HepG2 (cell line): ENCODE data around the gene OPRL1. TPM values are rescaled to one million over a fixed set of nuclear protein-coding genes. Genes with fewer than 3 reads are reported as not detected.

Source experiments
- ATAC-seq: fragments of 200-7000 bp; cut with Tn5 transposase; 3 replicates; pipeline ENCODE4 v1.9.1; 2020; ENCODE audit warnings: mild to moderate bottlenecking, moderate library complexity
- BruUV-seq: library from RNA; stranded (reverse); fragments of 400-500 nt; replicated peaks from 2 replicates; lab custom pipeline; 2021; lab: Mats Ljungman, UMichigan
- CTCF ChIA-PET: fragments of 300-600 bp; formaldehyde crosslinking; extraction: SDS; loops from one replicate; lab custom pipeline; 2021; ENCODE audit warnings: low total read pairs, inconsistent platforms, low intra/inter-chr PET ratio; lab: Yijun Ruan, JAX
- POLR2A ChIA-PET: fragments of 350-600 bp; sonication (Branson Sonifier 250); formaldehyde crosslinking; loops from one replicate; lab custom pipeline; 2020; ENCODE audit warnings: antibody characterized with exemption, inconsistent platforms; lab: Yijun Ruan, JAX
- DNase-seq: peaks from one replicate; pipeline ENCODE4 v3.0.0-alpha.2; 2015; ENCODE audit warnings: low spot score
- FAIRE-seq: peaks from 3 replicates; lab custom pipeline; 2011; peaks lifted over from hg19 to GRCh38; lab: Jason Lieb, UNC
- H2AFZ ChIP-seq: one replicate; pipeline ENCODE4 v1.6.1; 2011; ENCODE audit warnings: low read length, inconsistent platforms
- H3K27ac ChIP-seq: fragments of 300-600 bp; 3 replicates; pipeline ENCODE4 v1.8.0; 2011; ENCODE audit warnings: mixed run types, mild to moderate bottlenecking, mixed read lengths, low read length, inconsistent platforms; ENCODE audit not compliant: insufficient read depth; ENCODE audit errors: extremely low read length
- H3K27me3 ChIP-seq, 2 experiments: fragments of 200-600 bp in 1 of 2; 2 replicates in 1 of 2; 3 replicates in 1 of 2; pipeline versions ENCODE4 v1.6.0 to v1.8.0; 2011; ENCODE audit warnings: low read length in 2 of 2, mild to moderate bottlenecking in 2 of 2, moderate library complexity in 2 of 2, inconsistent platforms in 1 of 2; ENCODE audit not compliant: insufficient read depth in 2 of 2, control insufficient read depth in 1 of 2
- H3K36me3 ChIP-seq, 2 experiments: fragments of 200-600 bp in 1 of 2; replicated peaks in 1 of 2; 2 replicates in 1 of 2; 3 replicates in 1 of 2; pipeline versions ENCODE4 v1.5.1 to v1.8.0; 2011; ENCODE audit warnings: low read length in 2 of 2, inconsistent platforms in 1 of 2; ENCODE audit not compliant: insufficient read depth in 2 of 2, control insufficient read depth in 1 of 2
- H3K4me1 ChIP-seq: 2 replicates; pipeline ENCODE4 v1.5.1; 2012; ENCODE audit warnings: low read length, inconsistent platforms; ENCODE audit not compliant: insufficient read depth
- H3K4me2 ChIP-seq: 2 replicates; pipeline ENCODE4 v1.6.0; 2011; ENCODE audit warnings: low read depth, low read length, inconsistent platforms
- H3K4me3 ChIP-seq, 3 experiments: fragments of 200-600 bp in 1 of 3; sonication (generic), shearing (Covaris generic) in 1 of 3; replicated peaks in 1 of 3; 2 replicates each; pipeline ENCODE4 v1.5.1; 2011 to 2016; ENCODE audit warnings: low read length in 3 of 3, inconsistent platforms in 2 of 3, low read depth in 2 of 3, mild to moderate bottlenecking in 2 of 3, control low read depth in 1 of 3, mixed read lengths in 1 of 3; ENCODE audit not compliant: insufficient read depth in 1 of 3
- H3K79me2 ChIP-seq: one replicate; pipeline ENCODE4 v1.6.1; 2011; ENCODE audit warnings: low read length, inconsistent platforms; ENCODE audit not compliant: insufficient read depth
- H3K9ac ChIP-seq: 2 replicates; pipeline ENCODE4 v1.6.0; 2011; ENCODE audit warnings: mild to moderate bottlenecking, low read depth, low read length, inconsistent platforms; ENCODE audit not compliant: insufficient read depth
- H3K9me3 ChIP-seq: 2 replicates; pipeline ENCODE4 v1.5.1; 2012; ENCODE audit warnings: mild to moderate bottlenecking, low read length
- H4K20me1 ChIP-seq: 2 replicates; pipeline ENCODE4 v1.6.0; 2011; ENCODE audit warnings: inconsistent platforms, mild to moderate bottlenecking, low read length, moderate library complexity; ENCODE audit not compliant: insufficient read depth
- HOXA5 ChIP-seq: sonication (generic); formaldehyde crosslinking; IDR thresholded peaks from 2 replicates; pipeline ENCODE4 v1.4.0; 2020; ENCODE audit warnings: missing genetic modification reagents
- IRF9 ChIP-seq: sonication (generic); formaldehyde crosslinking; IDR thresholded peaks from 2 replicates; pipeline ENCODE4 v1.8.0; 2022; ENCODE audit warnings: missing genetic modification reagents, mild to moderate bottlenecking, borderline replicate concordance
- MYNN ChIP-seq: sonication (generic); formaldehyde crosslinking; IDR thresholded peaks from 2 replicates; pipeline ENCODE4 v1.4.0; 2020; ENCODE audit warnings: mild to moderate bottlenecking, low read depth, missing genetic modification reagents
- RAD21 ChIP-seq: fragments of 450-650 bp; formaldehyde crosslinking; IDR thresholded peaks from 2 replicates; pipeline ENCODE4 v1.5.0; 2020; ENCODE audit warnings: mild to moderate bottlenecking
- STAT6 ChIP-seq: sonication (generic); formaldehyde crosslinking; IDR thresholded peaks from 2 replicates; pipeline ENCODE4 v1.4.0; 2020; ENCODE audit warnings: missing genetic modification reagents, mild to moderate bottlenecking, borderline replicate concordance
- U2AF1 ChIP-seq: fragments of 200-400 bp; formaldehyde crosslinking; optimal IDR thresholded peaks from 2 replicates; pipeline ENCODE3; 2017; ENCODE audit warnings: mild to moderate bottlenecking, low read depth, low read length
- ZBTB20 ChIP-seq: sonication (generic); formaldehyde crosslinking; IDR thresholded peaks from 2 replicates; pipeline ENCODE4 v1.8.1; 2023; ENCODE audit warnings: missing genetic modification reagents, low read depth, mild to moderate bottlenecking, borderline replicate concordance
- ZBTB42 ChIP-seq: sonication (generic); formaldehyde crosslinking; IDR thresholded peaks from 2 replicates; pipeline ENCODE4 v1.5.0; 2020; ENCODE audit warnings: mild to moderate bottlenecking, missing genetic modification reagents
- ZFP82 ChIP-seq: sonication (generic); formaldehyde crosslinking; IDR thresholded peaks from 2 replicates; pipeline ENCODE4 v1.5.1; 2020; ENCODE audit warnings: mild to moderate bottlenecking, missing genetic modification reagents, borderline replicate concordance
- ZFYVE20 ChIP-seq: sonication (generic); formaldehyde crosslinking; IDR thresholded peaks from 2 replicates; pipeline ENCODE4 v1.8.0; 2023; ENCODE audit warnings: low read depth, mild to moderate bottlenecking, moderate library complexity, missing genetic modification reagents, borderline replicate concordance
- ZNF251 ChIP-seq: sonication (generic); formaldehyde crosslinking; IDR thresholded peaks from 2 replicates; pipeline ENCODE4 v1.9.0; 2021; ENCODE audit warnings: mild to moderate bottlenecking, missing genetic modification reagents
- ZNF329 ChIP-seq: sonication (generic); formaldehyde crosslinking; IDR thresholded peaks from 2 replicates; pipeline ENCODE4 v1.9.0; 2021; ENCODE audit warnings: low read depth, mild to moderate bottlenecking, missing genetic modification reagents
- ZNF496 ChIP-seq: sonication (generic); formaldehyde crosslinking; IDR thresholded peaks from 2 replicates; pipeline ENCODE4 v1.8.1; 2023; ENCODE audit warnings: mild to moderate bottlenecking, moderate library complexity, missing genetic modification reagents; ENCODE audit not compliant: insufficient replicate concordance
- ZNF607 ChIP-seq: sonication (generic); formaldehyde crosslinking; IDR thresholded peaks from 2 replicates; pipeline ENCODE4 v1.5.1; 2020; ENCODE audit warnings: missing genetic modification reagents, mild to moderate bottlenecking, borderline replicate concordance
- ZNF766 ChIP-seq: sonication (generic); formaldehyde crosslinking; IDR thresholded peaks from 2 replicates; pipeline ENCODE4 v1.5.0; 2020; ENCODE audit warnings: missing genetic modification reagents, borderline replicate concordance
- ZNF781 ChIP-seq: sonication (generic); formaldehyde crosslinking; IDR thresholded peaks from 2 replicates; pipeline ENCODE4 v1.5.1; 2020; ENCODE audit warnings: borderline replicate concordance, mild to moderate bottlenecking, missing genetic modification reagents; ENCODE audit errors: not compliant biosample characterization
- WGBS: methylation state at CpG from one replicate; pipeline ENCODE4 v1.1.6; 2017; ENCODE audit warnings: low lambda C conversion rate; 5-methylcytosine and 5-hydroxymethylcytosine counted together
- in situ Hi-C: cut with HindIII; loops from 2 replicates; pipeline ENCODE4 v1.10.0; 2017; ENCODE audit warnings: low pct_unique_long_range_greater_than_20kb; ENCODE audit not compliant: extremely low pct_ligation_motif_present
- intact Hi-C: fragments of 100-400 bp; cut with micrococcal nuclease; formaldehyde crosslinking; loops from one replicate; pipeline ENCODE4 v1.10.0; 2022; ENCODE audit not compliant: unreplicated experiment
- polyA plus RNA-seq, 8 experiments: library from polyadenylated mRNA; depleted of rRNA in 3 of 8; stranded (reverse) in 7 of 8; unstranded in 1 of 8; fragments of >200 nt; fragmentation: Illumina TruSeq in 4 of 8; extraction: Trizol in 4 of 8; gene quantifications; 2 replicates each; pipeline versions ENCODE4 v1.2.1 to v1.2.3, GENCODE V29; 2011 to 2016; ENCODE audit warnings: low read depth in 4 of 8, missing spikeins in 1 of 8, mixed read lengths in 1 of 8; ENCODE audit not compliant: insufficient read depth in 1 of 8
- total RNA-seq, 5 experiments: library from RNA; depleted of rRNA; stranded (reverse); fragments of >200 nt; fragmentation: Illumina TruSeq; extraction: Trizol; gene quantifications; 2 replicates each; pipeline ENCODE4 v1.2.3, GENCODE V29; 2016; ENCODE audit warnings: low read depth in 1 of 5

OPRL1 gene
- total and polyA plus RNA-seq, 2 of the 13 experiments (the other 11 are each of a cell fraction or from before 2014, with no cell fraction given): 0.35 to 0.71 TPM

GRCh38 chr20:64091340-64091739 lies 11.5 kb downstream of the OPRL1 start:
- Histone ChIP-seq H3K36me3 (no peaks in the 10 kb centered on the region), H2AFZ (no peak overlapping the region), H3K9ac (no peak overlapping the region), H3K27ac (no peak overlapping the region), H3K4me2 (no peak overlapping the region), H4K20me1 (no peaks in the 10 kb centered on the region), H3K4me3 (no peak overlapping the region), H3K9me3 (no peaks in the 10 kb centered on the region), H3K4me1 (peaks cover 11% of the 10 kb centered on the region), H3K79me2 (no peaks in the 10 kb centered on the region), H3K27me3 (peaks cover 22 to 48% of the 10 kb centered on the region in 2 experiments)
- intact Hi-C loops (no loop called here), in situ Hi-C loops (no loop called here)
- WGBS: 29% methylated on average over 19 of the region's 19 CpGs
- ChIA-PET CTCF (no interaction called here), POLR2A (interaction anchor here (1.2 kb wide), 1 partner anchor 8 kb away, joined by 3 read pairs; no protein-coding TSS in a partner anchor)
- DNase-seq: no peak
- no peak; the same call in 2 of the 3 replicates for ATAC-seq
- FAIRE-seq: no peak
- no TSS peak for BruUV-seq
- TF ChIP-seq ZNF781 (no peak), STAT6 (CRISPR knock-in tag) (no peak)

- peaks cover 11% of the 10 kb centered on the region for H3K4me1 ChIP-seq
- peaks cover 22 to 43% of the 10 kb centered on the region in 2 experiments; a peak in 4 of 5 replicates for H3K27me3 ChIP-seq
- no peak overlapping the region for H3K27ac ChIP-seq
- H3K4me3 ChIP-seq: no peak overlapping the region
- no peaks in the 10 kb centered on the region for H3K79me2 ChIP-seq
- no peak for DNase-seq
- intact Hi-C loops (no loop called here), in situ Hi-C loops (no loop called here)
- H4K20me1 ChIP-seq: no peaks in the 10 kb centered on the region
- no peaks in the 10 kb centered on the region for H3K9me3 ChIP-seq
- CTCF ChIA-PET: no interaction called here
- H3K36me3 ChIP-seq: no peaks in the 10 kb centered on the region
- POLR2A ChIA-PET: interaction anchor here (1.2 kb wide), 1 partner anchor 8 kb away, joined by 3 read pairs; no protein-coding TSS in a partner anchor
- H3K9ac ChIP-seq: no peak overlapping the region
- FAIRE-seq: no peak
- H2AFZ ChIP-seq: no peak overlapping the region
- H3K4me2 ChIP-seq: no peak overlapping the region
- 6% methylated on average over 16 of the region's 16 CpGs for WGBS
- BruUV-seq: no TSS peak
- ATAC-seq: peak; percentile 10
- no peak for TF ChIP-seq U2AF1
- no peak for TF ChIP-seq ZNF766 (CRISPR knock-in tag)
- TF ChIP-seq ZFYVE20: no peak
- no peak for TF ChIP-seq ZNF607
- TF ChIP-seq RAD21: no peak
- TF ChIP-seq IRF9 (CRISPR knock-in tag): no peak
- TF ChIP-seq ZBTB20: no peak
- no peak for TF ChIP-seq ZNF496
- no peak for TF ChIP-seq HOXA5
- TF ChIP-seq ZNF251: no peak
- no peak for TF ChIP-seq MYNN (CRISPR knock-in tag)
- TF ChIP-seq ZBTB42: no peak
- no peak for TF ChIP-seq ZFP82 (CRISPR knock-in tag)
- no peak for TF ChIP-seq ZNF329 (CRISPR knock-in tag)
These were observed 11.9 kb downstream of the OPRL1 start for GRCh38 chr20:64091770-64092169.
